ENCODE measurements around the gene THRB.

- no peak for TF ChIP-seq POLR2A (IDR thresholded peaks at IDR 0.05)
- no peak for TF ChIP-seq CTCF (IDR thresholded peaks at IDR 0.05)
- no peak for TF ChIP-seq POLR2AphosphoS5 (IDR thresholded peaks at IDR 0.05)
These were observed 382.9 kb downstream of the THRB start for GRCh38 chr3:24111711-24112110.
